Fibroblast of gingiva (primary cell): ENCODE results near the gene HNRNPH3.

Experiments used
- DNase-seq: peaks from one replicate; pipeline ENCODE4 v3.0.0-alpha.2; 2011; ENCODE audit warnings: low read depth

HNRNPH3 gene

GRCh38 chr10:68332259-68333057, 594 bp downstream of the HNRNPH3 start, which contains the start of gene PBLD:
Gene PBLD, minus strand, starts transcription at chr10:68332928. Its CDS starts 26,084 bp downstream, at chr10:68306844.
- DNase-seq, result peak; percentile 73

GRCh38 chr10:68333058-68333395, 1.2 kb downstream of the HNRNPH3 start:
- peak; percentile 67 for DNase-seq

DNA sequence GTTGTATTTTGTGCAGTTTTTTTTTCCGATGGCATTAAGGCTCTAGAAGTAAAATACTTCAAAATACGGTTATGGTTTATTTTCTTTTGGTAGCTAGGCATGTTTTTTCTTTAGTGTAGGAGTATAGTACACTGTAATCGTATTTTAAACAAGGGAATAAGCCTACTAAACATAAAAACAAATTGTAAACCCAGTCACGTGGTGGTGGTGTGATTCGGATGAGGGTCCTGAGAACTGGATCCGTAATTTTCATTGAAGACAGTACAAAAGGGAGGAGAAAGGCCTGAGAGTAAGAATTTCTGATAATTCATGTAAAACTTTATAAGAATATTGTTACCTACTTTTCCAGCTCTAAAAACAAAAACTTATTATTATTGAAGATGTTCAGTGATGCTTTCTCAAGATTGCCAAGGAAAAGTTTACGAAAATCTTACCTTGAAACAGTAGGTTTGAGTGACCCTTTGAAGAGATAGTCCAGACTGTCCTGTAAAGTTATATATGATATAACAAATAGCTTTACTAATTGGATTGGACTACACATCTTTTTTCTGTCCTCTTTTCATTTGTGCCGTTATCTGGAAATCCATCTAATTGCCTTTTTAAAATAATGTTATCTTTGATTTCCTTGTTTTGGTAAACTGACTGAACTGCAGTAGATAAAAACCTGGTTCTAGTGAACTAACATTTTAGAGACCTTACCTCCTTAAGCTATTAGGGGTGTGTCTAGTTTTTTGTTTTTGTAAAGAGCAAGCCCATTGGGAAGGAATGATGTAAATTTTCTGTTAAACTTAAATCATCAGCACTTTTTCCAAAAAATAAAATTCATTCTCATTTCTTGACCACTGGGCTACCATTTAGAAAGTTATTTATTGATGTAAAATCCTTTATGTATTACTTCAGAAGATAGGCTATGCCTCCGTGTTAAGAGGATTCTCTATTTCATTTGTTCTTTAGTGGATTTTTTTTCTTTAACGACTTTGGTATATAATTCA, 1.9 kb downstream of the HNRNPH3 start:
- no peak for DNase-seq

DNA sequence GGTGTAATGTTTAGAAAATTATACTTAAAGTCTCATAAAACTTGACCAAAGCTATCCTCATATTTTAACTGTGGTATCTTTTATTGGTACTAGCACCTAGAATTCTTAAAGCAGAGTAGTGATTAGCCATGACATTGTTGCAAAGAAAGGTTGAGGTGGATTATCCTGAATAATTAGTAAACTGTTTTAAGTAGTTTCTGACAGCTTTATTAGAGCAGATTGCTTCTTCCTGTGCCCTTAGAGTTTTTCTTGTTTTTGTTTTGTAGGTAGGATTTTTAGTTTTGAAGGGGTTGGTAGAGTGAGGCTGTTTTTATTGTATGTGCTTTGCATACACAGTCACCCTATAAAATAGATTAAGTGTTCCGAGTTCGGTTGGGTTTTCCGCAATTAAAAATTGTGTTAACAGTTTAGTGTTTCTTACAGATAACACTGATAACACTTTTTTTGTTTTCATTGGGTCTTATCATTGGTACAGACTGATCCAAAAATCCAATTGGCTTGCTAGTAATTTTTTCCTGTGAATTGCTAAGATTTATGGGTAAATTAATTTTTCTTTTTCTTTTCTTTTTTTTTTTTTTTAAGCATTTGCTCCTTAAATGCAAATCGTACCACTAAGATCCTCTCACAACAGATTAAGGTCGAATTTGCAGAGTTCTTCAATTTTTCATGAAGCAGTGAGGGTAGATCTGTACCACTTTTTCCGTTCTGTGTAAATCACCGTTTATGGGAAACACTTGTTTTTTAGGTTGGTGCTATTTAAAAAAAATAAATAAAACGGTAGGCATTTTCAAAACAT, 3.0 kb downstream of the HNRNPH3 start:
- no peak for DNase-seq

GRCh38 chr10:68336754-68337351, 5.0 kb downstream of the HNRNPH3 start:
- no peak for DNase-seq

GRCh38 chr10:68340358-68341080, 8.7 kb downstream of the HNRNPH3 start:
- DNase-seq, result no peak

- DNase-seq, result no peak
These were observed 11.1 kb downstream of the HNRNPH3 start for GRCh38 chr10:68342909-68343516.

GRCh38 chr10:68345621-68346020, 13.8 kb downstream of the HNRNPH3 start:
- no peak for DNase-seq

DNA sequence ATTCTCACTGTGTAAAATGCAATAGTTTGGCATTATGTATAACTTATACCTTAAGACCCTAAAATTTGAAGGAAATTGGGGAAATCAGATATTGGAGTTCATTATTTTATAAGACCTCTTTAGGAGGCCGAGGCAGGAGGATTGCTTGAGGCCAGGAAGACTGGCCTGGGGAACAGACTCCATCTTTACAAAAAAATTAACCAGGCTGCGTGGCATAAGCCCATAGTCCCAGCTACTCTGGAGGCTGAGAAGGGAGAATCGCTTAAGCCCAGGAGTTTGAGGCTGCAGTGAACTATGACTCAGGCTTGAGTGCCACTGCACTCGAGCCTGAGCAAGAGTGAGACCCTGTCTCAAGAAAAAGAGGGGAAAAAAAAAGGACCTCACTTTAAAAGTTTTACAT, 14.9 kb downstream of the HNRNPH3 start:
- no peak for DNase-seq

DNA sequence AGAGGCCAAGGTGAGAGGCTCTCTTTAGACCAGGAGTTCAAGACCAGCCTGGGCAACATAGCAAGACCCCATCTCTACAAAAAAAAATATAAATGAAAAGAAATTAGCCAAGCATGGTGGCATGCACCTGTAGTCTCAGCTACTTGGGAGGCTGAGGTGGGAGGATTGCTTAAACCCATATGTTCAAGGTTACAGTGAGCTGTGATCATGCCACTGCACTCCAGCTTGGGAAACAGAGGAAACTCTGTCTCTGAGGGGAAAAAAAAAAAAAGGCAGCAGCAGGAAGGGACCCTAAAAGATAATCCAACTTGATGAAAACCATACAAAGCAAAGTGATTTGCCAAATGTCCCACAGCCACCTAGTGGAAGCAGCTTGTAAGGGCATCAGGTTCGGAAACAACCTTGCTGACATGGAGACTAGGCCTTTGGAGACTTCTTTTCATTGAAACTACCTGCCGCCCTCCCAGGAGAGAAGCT, 16.4 kb downstream of the HNRNPH3 start:
- DNase-seq, result peak; percentile 39

GRCh38 chr10:68353537-68353936, 21.7 kb downstream of the HNRNPH3 start:
- no peak for DNase-seq

- DNase-seq, result no peak
These were observed 27.3 kb downstream of the HNRNPH3 start for GRCh38 chr10:68359189-68359588.

DNA sequence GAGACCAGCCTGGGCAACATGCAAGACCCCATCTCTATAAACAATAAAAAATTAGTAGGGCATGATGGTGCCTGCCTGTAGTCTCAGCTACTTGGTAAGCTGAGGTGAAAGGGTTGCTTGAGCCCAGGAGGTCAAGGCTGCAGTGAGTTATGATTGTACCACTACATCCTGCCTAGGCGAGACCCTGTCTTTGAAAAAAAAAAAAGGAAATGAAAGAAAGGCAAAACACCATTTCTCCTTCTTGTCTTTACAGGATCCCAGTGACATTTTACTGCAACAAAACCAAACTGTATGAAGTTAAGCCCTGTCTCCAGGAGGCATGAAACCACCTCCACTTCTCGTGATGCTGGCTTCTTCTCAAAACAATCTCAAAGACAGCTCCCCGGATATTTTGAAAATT, 30.7 kb downstream of the HNRNPH3 start:
- no peak for DNase-seq

GRCh38 chr10:68364101-68364886, 32.4 kb downstream of the HNRNPH3 start:
- peak; percentile 69 for DNase-seq

DNA sequence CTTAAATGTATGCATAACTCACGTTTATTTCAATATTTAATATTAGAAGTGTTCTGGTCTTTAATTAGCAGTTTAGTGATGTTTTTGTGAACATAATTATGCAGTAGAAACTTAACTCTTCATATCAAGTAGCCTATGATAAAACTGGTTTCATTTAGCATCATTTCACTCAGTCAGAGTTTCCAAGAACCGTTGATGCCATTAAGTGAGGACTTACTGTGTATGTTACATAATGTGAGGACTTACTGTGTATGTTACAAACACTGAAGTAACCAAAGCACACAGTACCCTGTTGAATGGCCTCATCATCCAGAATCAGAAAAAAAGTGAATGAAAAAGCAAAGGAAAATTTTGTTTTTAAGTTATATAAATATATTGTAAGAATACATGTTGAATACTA, 33.7 kb downstream of the HNRNPH3 start:
- no peak for DNase-seq

DNA sequence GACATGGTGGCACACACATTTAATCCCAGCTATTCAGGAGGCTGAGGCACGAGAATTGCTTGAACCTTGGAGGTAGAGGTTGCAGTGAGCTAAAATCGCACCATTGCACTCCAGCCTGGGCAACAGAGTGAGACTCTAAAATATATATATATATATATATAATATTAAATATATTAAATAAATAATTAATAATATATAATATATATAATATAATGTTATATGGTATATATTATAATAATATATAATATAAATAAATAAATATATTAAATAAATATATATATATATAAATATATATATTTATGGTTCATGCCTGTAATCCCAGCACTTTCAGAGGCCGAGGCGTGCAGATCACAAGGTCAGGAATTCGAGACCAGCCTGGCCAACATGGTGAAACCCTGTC, 34.7 kb downstream of the HNRNPH3 start:
- DNase-seq, result no peak

DNA sequence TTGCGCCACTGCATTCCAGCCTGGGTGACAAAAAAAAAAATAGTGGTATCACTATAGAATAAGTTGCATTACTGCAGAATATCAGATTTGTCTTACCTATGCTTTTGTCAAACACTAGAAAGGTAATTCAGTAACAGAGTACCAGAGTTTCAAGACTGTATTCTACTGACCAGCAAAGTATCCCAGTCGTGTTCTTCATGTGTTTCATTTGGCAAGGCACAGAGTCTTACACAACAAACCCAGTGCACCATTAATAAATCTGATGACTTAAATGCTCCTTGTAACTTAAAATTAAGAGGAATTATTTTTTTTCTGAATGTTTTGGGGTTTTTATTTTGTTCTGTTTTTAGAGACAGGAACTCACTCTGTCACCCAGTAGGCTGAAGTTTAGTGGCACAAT, 35.3 kb downstream of the HNRNPH3 start:
- peak; percentile 29 for DNase-seq

DNA sequence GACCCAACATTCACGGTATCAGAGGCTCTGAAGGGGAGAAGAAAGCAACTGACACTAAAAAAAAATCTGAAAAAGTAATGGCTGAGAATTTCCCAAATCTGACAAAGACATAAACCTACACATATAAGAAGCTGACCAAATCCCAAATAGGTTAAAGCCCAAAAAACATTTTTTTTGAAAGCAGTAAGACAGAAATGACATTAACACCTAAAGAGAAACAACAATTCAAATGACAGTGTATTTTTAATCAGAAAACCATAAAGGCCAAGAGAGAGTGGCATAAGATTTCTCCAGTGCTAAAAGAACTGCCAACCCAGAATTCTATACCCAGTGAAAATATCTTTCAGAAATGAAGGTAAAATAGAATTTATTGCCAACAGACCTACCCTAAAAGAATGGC, 39.7 kb downstream of the HNRNPH3 start:
- no peak for DNase-seq

DNA sequence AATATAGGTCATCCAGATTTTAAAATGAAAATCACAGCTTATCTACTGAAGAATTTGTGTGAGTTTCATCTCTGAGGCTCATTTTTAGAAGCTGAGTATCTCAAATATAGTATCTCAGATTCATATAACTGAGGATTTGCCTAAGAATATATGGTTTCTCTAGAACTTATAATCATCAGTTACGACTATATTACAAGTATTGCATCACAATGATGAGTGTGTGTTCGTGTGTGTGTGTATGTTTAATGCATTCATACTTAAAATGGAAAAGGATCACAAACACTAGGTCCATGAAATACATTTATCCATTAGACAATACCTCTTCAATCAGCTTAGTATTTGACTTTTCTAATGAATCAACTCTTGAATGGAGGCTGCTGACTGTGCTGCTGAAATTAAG, 53.9 kb downstream of the HNRNPH3 start:
- no peak for DNase-seq
